Iris pigment epithelial cell (primary cell): ENCODE data around the gene FYB1.

Source experiments
- DNase-seq: peaks from one replicate; pipeline ENCODE4 v3.0.0-alpha.2; 2011; ENCODE audit warnings: low read depth

The FYB1 gene

DNA sequence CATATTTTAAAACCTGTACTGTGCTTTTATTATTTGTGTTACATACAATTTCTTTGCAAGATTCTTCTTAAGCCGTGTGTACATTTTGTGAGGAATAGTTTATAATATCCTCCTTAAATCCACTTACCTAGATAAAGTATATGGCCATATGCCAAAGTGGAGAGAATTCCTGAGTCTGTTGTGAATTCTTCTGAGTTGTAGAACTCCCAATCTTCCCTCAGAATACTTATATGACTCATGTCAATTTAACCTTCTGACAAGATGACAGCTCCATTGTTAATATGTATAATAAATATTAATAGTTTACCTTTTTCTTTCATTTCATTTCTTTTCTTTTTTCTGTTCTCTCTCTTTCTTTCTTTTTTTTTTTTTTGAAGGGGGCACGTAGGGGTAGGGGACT, 139.2 kb downstream of the FYB1 start:
- DNase-seq, result no peak

DNA sequence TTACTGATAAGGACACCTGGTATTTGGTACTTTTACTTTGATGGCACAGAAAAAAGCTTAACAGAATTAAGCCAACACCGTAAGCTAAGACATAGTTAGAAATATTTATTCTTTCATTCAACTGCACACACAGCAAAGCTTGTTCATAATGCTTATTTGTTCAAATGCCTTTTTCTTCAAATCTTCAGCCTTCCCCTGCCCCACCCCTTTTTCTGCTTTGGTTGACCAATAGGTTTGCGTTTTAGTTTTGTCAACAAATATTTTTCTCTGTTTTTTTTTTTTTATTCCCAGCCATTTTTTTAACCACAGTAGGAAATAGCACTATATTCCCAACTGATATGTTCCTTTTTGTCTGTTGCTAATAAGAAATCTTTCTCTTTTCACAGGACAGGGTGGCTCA, 140.2 kb downstream of the FYB1 start:
- DNase-seq, result no peak

DNA sequence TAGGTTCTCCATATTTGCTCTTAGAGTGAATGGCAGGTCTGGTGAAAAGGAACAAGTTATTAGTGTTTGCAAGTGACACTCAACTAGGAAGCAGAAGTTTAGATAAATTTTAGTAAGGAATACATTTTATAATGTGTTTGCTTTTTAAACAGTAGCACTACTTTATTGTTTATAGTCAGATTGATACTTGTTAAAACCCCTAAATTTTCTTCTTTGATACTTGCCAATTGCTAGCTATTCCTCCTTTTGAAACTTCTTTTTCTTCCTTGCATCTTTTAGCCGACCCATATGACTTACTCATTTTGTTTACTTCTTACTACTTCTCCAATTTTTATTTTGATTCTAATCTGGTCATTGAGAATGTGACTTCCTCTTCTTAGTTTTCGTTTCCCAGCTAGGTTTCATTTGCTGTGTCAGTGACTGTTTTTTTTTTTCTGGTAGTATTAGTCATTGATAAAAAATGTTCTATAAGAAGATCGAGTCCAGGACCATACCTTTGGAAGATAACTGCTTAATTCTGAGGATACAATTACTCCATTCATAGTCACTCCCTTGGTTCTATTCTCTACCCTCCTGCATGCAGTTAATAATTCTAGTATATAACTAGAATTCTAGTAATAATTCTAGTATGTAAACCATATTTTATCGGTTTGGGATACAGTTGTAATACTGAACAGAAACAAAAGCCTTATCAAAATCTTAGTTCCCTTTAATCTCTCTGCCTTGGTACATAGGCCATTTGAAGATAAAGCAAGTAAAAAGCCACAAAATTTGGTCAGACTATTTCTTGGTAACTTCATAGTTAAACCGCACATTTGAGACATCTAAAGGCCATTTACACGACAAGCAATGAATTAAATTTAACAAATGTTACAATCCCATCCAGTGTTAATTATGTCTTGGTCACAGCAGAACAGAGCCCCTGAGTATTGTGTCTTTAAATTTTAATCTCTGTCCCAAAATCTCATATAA, 142.3 kb downstream of the FYB1 start:
- peak; percentile 46 for DNase-seq

DNA sequence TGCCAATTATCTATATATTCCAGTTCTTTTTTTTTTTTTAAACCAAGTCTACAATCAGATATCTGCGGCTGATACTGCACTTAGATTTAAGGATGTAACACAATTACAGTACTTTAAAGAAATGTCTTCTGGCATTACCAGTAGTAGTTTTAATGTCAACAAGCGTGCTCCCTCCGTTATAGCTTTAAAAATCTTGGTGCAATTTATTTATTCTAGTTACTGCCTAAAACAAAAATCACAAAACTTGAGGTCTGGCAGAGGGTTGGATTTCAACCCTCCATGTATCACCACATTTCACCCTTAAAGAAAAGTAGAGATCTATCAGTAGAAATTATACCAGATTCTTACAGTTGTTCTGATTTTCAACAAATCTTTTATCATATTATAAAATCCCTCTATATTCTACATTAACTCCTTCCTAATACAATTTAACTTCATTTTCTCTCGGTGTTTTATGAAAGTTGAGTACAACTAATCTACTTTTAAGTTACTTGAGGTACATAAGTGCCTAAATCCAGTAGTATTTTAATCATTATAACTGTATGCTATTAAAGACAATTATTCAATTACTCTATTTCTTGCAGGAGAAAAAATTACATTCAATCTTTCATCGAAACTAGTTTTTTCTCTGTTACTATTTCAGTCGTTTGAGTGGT, 143.1 kb downstream of the FYB1 start:
- no peak for DNase-seq

DNA sequence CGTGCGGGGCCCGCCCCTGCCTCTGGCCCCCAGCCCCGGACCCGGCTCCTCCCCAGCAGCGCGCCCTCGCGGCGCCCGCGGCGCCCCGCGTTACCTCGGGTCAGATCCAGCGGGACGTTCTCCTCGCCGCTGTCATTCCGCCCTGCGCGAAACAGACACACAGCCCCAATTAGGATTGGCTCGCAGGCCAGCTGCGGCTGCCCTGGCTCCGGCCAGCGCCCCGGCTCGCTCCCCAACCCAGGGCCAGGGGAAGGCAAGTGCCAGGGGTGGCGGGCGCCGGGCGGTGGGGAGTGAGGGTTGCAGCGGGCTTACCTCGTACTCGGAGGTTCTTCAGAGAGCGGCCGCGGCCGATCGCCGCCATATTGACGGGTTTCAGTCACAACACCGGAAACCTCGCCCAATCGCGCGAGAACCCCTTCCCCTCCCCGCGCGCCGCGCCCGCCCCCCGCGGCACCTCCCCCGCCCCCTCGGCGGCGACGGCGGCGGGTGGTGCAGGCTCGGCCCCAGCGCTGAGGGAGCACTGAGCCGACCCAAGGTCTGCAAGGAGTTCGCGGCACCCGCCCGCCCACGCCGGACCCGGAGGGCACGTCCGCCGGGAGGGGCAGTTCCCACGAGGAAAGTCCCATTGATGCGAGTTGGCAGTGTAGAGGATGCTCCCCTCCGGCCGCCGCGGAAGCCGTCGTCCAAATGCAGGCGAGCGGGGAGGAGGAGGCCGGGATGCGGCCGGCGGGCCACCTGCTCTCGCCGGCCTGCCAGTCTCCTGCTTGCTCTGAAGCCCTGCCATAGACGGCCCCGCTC, 145.1 kb downstream of the FYB1 start, which contains the start of gene RICTOR:
Gene RICTOR (minus strand): TSS at position 383 of the 798 bp plus-strand sequence. CDS start 22 bp downstream, at position 361.
- peak; percentile 85 for DNase-seq

DNA sequence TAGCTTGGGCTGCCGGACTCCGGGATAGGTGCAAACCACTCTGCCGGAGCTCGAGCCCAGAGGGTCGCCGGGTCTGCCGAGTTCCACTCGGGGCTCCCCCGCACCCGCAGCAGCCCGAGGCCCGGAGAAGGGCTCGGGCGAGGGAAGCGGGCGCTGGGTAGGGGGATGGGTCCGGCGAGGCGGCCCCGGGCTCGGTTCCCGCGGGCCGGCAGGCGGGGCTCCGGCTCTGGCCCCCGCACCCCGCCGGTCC, 145.7 kb downstream of the FYB1 start:
- no peak for DNase-seq

DNA sequence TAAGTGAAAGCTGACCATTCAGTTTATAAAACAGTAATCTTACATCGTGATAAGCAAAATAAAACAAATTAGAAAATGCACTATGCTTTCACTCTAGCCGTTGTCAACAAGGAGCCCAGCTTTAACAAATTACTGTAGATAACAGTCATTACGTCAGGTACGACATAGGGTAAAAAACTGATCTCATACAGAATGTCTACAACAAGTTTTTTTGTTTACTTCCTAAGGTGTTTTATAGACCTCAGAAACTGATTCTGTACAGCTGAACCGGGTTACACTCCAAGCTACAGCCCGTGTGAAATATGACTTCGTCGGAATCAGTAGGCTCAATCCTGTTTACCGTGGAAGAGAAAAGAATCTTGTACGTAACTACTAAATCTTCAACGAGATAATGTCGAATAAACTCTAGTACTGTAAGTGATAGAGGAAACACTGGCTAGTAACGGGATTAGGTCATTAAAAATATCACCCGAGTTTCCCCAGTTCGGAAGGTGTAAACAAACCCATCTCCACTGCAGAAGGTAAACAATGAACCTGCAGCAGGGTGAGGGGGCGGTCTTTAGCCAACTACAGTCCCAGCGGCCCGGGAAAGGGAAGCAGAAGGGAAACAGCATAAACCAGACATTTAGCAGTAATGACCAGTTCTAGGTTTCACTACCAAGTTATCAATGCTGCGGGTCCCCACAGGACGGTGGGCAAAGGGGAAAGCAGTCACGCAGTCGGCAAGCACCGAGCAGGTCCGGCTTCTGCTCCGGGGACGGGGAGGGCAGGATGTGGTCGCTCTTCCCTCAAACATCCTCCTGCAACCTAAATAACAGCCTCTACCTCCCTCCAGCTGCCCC, 146.2 kb downstream of the FYB1 start:
- peak; percentile 60 for DNase-seq

DNA sequence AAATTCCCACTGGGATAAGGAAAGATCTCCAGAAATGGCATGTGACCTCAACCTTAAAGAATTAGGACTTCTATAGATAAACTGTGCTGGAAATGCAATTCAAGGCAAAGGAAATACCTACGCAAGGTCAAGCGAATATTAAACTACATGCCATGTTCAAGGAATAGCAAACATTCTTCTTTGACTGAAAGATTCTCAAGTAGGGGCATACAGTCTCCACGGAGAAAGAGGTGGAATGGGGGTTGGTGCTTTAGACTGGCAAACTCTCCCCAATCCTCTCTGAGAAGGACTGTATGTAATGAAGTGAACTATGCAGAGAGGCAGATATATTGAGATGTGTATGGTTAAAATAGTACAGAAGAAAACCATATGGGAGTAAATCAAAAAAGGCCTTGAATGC, 151.3 kb downstream of the FYB1 start:
- DNase-seq, result no peak

DNA sequence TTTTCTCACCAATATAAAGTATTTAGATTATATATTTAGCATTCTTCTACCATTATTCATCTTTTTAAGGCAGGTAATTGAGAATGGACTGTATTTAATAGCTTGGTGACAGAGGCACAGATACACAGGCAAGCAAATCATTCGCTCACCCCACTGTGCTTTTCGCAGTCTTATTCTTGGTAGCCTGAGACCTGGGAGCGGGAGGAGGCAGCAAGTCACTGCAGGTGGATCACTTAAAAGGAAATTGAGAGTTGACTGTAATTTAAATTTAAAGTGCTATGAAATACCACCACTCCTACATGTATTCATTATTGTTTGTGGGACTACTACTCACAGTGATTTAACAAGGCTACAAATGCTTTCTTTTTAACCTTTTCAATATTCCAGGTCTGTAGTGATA, 154.9 kb downstream of the FYB1 start:
- no peak for DNase-seq

DNA sequence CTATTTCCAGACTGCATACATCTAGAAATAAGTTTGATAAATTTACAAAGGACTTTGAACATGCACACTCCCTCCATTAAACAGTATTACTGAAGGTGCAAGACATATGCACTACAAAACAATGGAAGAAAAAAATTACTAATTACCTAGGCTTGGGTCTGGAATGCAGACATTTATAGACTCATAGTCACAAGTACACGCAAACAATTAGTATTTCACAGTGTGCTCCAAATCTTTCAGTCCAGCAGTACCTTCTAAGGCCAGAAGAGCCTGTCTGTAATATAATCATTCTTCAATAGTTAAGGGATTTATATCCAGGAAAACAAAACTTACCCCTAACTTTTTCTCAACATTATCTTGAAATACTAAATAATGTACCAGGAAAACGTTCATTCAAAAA, 156.3 kb downstream of the FYB1 start:
- DNase-seq, result no peak

DNA sequence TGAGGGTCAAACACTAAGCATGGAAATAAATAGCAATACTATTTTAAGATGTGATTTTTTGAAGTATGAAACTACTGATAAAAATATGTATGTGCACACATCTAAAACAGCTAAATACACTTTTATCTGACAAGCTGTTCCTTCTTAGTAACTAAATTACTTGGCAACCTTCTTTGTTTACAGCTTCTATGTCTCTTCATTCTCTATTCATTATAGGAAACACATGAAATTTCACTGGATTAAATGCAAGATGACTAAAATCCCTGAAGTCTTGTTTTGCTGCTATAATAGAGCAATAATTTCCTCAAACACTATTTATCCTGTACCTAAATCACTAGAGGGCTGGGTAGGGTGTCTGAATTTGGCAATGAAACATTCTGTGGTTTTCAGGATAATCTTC, 156.8 kb downstream of the FYB1 start:
- DNase-seq, result no peak

DNA sequence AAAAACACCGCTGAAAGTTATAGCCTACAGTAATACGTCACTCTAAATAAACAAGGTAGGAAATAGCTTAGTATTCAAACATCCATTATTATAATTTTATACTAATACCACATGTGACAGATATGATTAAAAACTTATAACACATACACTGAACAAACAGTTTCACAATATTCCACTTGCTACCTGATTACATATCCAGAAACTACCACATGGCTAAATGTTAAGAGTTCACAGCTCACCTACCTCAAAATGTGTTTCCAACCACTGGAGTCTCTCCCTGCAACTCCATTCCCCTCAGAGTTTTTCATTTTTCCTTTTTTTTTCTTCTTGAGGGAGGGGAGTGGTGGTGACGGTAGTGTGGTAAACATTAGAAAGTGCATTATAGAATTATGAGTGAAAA, 157.3 kb downstream of the FYB1 start:
- no peak for DNase-seq

DNA sequence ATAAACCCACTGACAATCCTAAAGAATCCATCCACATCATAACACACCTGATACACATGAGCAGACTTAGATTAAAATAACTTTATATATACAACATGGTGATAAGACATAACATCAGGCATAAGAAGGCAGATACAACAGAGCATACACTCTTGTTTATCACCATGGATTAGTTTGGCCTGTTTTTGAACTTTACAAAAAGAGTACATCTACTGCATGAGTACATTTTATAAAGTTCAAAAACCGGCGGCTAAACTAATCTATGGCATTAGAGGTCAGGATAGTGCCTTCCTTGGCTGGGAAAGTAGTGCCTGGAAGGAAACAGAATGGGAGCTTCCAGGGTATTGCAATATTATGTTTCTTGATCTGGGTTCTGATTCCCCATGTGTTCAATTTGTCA, 160.3 kb downstream of the FYB1 start:
- DNase-seq, result no peak

DNA sequence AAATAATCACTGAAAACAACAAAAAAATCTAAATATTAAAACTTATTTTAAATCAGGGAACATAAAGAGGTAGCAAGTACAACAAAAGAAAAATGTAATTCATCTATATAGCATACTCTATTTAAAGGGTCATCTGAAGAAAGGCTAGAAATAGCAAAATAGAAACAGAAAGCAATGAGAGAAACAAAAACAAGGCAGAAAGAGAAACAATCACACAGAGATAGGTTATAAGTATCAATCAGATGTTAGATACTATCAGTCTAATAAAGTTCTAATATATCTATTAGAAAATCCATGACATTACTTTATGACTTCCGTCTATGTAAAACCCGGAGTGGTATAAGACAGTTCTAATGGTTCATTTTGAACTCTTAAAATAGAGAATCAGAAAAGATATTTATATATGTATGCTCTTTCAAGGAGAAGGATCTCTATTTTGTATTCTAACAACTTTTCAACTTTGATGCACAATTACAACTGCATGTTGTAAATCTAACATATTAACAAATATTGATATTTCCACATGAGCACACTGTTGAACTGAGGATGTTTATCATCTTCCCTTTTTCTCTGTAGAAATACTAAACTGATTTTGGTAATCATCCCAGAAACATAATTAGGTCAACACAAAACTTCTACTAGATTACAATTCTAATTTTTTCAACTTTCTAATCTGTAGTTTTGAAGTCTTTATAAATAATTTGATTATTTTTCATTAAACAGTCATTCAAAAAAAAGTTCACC, 161.0 kb downstream of the FYB1 start:
- no peak for DNase-seq

DNA sequence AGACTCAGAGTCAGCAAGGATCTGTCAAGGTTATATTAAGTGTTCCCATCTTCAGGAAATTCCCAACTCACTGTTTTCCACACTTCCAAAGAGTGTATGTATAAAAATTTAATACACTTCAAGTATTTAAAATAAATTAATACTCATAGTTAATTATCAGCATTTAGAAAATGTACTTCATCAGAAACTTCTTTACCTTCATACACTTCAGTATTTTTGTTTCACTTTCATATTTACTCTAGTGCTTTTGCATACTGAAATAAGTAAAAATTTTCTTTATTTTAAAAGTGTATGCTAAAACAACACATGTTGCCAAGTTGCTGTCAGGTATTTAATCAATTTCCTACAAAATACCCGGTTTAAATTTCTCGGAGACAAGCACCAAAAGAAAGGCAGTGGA, 161.6 kb downstream of the FYB1 start:
- DNase-seq, result no peak

DNA sequence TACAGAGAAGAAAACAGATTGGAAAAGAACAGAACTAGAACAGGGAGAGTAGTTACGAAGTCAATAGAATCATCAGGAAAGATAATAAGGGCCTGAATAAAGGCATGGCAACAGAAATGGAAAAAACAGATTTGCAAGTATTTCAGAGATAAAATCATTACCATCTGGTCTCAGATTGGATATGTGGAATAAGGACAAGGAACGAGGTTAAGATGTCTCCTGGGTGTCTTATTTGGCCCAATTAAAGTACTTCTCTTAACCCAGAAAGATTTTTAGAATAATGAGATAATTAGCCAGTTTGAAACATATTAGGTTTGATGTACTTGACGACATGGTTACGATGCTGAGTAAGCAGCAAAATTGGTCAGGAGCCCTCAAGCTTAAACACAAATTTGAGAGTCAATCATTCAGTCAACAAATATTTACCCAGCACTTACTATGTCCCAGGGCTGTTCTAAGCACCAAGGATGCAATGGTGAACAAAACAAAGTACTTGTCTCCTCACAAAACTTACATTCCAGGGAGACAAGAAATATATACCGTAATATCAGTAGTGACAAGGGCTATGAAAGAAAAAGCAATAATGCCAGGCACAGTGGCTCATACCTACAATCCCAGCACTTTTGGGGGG, 163.5 kb downstream of the FYB1 start:
- no peak for DNase-seq
